Measurements from ENCODE around the gene GM2A. TPM values are rescaled to one million over a fixed set of nuclear protein-coding genes. Genes with fewer than 3 reads are reported as not detected.

Gene GM2A
- total RNA-seq, 3 donors from 2014 or later (not counting 1 experiment from before 2014, with no cell fraction given): 9.6 to 15.9 (median 15.6) TPM

DNA sequence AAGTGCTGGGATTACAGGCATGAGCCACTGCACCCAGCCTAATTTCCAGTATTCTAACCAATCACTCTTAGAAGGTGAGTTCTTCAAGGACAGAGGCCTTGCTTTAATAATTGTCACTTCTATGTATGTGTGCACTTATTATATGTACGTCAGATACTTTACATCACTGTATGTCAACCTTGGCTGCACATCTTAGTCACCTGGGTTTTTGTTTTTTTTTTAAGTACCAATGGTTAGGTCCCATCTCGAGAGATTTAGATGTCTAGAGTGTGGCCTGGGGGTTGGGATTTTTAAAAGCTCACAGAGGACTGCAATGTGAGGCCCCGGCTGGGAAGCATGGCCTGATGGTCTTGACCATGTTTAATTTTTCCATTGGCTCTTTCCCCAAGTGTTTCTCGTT is 9.9 kb upstream of the GM2A start:
- H3K27ac Mint-ChIP-seq: no peak overlapping the region
- no peak overlapping the region for H3K4me3 ChIP-seq (ENCODE audit: low read length)

DNA sequence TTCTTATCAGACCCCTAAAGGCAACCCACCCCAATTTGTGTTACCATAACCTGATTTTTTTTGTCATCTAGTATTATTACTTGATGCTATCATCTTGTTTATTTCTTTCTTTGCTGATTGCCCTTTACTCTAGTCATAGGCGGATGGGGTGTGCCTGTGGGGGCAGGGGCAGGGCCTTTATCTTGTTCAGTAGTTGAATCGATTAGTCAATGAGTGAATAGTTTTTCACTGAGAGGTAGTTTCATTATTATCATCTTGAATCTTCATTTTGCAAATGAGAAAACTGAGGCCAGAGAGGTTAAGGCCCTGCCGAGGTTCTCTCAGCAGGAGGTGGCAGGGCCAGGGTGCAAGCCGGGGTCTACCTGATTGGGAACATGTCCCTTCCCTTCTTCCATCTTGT is 9.4 kb upstream of the GM2A start:
- ATAC-seq (no peak), DNase-seq (no peak)
- Histone ChIP-seq H3K9me3 (ENCODE audit: control insufficient read depth, insufficient read depth, low read length) (no peaks in the 10 kb centered on the region), H3K4me3 (ENCODE audit: low read length) (no peak overlapping the region), H3K27ac (ENCODE audit: low read length) (no peak overlapping the region), H3K27me3 (ENCODE audit: control insufficient read depth, insufficient read depth, low read length) (no peaks in the 10 kb centered on the region), H3K36me3 (ENCODE audit: control insufficient read depth, insufficient read depth, low read length) (no peaks in the 10 kb centered on the region), H3K4me1 (ENCODE audit: control insufficient read depth, insufficient read depth, low read length) (peaks cover 9% of the 10 kb centered on the region)
- intact Hi-C loops (cut with micrococcal nuclease): no loop called here
- H3K4me1 Mint-ChIP-seq: peaks cover 13 to 14% of the 10 kb centered on the region in 2 donors
- peaks cover 0 to 3% of the 10 kb centered on the region in 2 donors for H3K27me3 Mint-ChIP-seq (ENCODE audit: low read depth in 2 of 2)
- no peak for TF ChIP-seq CTCF (IDR thresholded peaks at IDR 0.05)
- H3K9me3 Mint-ChIP-seq: no peaks in the 10 kb centered on the region
- H3K36me3 Mint-ChIP-seq: no peaks in the 10 kb centered on the region
- H3K4me3 Mint-ChIP-seq: no peak overlapping the region
- 77% methylated on average over 4 of the region's 4 CpGs for WGBS (ENCODE audit: insufficient coverage)
- no peak overlapping the region for H3K27ac Mint-ChIP-seq

More for the DNA sequence above, 9.9 kb upstream of the GM2A start:
- intact Hi-C loops (cut with micrococcal nuclease): no loop called here
- H3K9me3 Mint-ChIP-seq: no peaks in the 10 kb centered on the region
- Histone ChIP-seq H3K4me1 (ENCODE audit: control insufficient read depth, insufficient read depth, low read length) (peaks cover 9% of the 10 kb centered on the region), H3K27ac (ENCODE audit: low read length) (no peak overlapping the region), H3K9me3 (ENCODE audit: control insufficient read depth, insufficient read depth, low read length) (no peaks in the 10 kb centered on the region), H3K27me3 (ENCODE audit: control insufficient read depth, insufficient read depth, low read length) (no peaks in the 10 kb centered on the region), H3K36me3 (ENCODE audit: control insufficient read depth, insufficient read depth, low read length) (no peaks in the 10 kb centered on the region)
- DNase-seq: no peak
- no peaks in the 10 kb centered on the region for H3K36me3 Mint-ChIP-seq
- WGBS (ENCODE audit: insufficient coverage): 87% methylated on average over 4 of the region's 4 CpGs
- H3K27me3 Mint-ChIP-seq (ENCODE audit: low read depth in 2 of 2): no peaks in the 10 kb centered on the region
- no peak for TF ChIP-seq CTCF (IDR thresholded peaks at IDR 0.05)
- ATAC-seq: no peak
- H3K4me3 Mint-ChIP-seq: no peak overlapping the region
- H3K4me1 Mint-ChIP-seq: peaks cover 13 to 14% of the 10 kb centered on the region in 2 donors

DNA sequence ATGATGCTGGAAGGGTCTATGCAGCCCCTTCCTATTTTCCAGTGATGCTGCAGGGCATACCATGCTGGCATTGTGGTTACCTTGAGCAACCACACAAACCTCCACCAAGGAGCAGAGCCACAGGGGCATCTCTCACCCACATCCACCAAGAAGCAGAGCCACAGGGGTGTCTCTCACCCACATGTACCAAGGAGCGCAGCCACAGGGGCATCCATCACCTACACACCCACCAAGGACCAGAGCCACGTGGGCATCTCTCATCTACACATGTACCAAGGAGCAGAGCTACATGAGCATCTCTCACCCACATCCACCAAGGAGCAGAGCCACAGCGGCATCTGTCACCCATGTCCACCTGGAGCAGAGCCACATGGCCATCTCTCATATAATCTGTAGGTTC is 8.8 kb upstream of the GM2A start:
- no peak for TF ChIP-seq CTCF (IDR thresholded peaks at IDR 0.05)
- Histone ChIP-seq H3K36me3 (ENCODE audit: control insufficient read depth, insufficient read depth, low read length) (no peaks in the 10 kb centered on the region), H3K27me3 (ENCODE audit: control insufficient read depth, insufficient read depth, low read length) (no peaks in the 10 kb centered on the region), H3K4me3 (ENCODE audit: low read length) (no peak overlapping the region), H3K9me3 (ENCODE audit: control insufficient read depth, insufficient read depth, low read length) (no peaks in the 10 kb centered on the region), H3K4me1 (ENCODE audit: control insufficient read depth, insufficient read depth, low read length) (peaks cover 9% of the 10 kb centered on the region), H3K27ac (ENCODE audit: low read length) (no peak overlapping the region)
- intact Hi-C loops (cut with micrococcal nuclease): no loop called here
- Mint-ChIP-seq H3K4me3 (no peak overlapping the region), H3K4me1 (peaks cover 11% of the 10 kb centered on the region in 2 donors), H3K36me3 (no peaks in the 10 kb centered on the region), H3K27me3 (ENCODE audit: low read depth in 2 of 2) (peaks cover 0 to 7% of the 10 kb centered on the region in 2 donors), H3K27ac (no peak overlapping the region), H3K9me3 (no peaks in the 10 kb centered on the region)
- DNase-seq (no peak), ATAC-seq (peak in 1 of 3 donors; percentile 56)
- 46% methylated on average over 3 of the region's 3 CpGs for WGBS (ENCODE audit: insufficient coverage)

- Histone ChIP-seq H3K27me3 (ENCODE audit: control insufficient read depth, insufficient read depth, low read length) (no peaks in the 10 kb centered on the region), H3K4me1 (ENCODE audit: control insufficient read depth, insufficient read depth, low read length) (peaks cover 9% of the 10 kb centered on the region), H3K27ac (ENCODE audit: low read length) (no peak overlapping the region), H3K9me3 (ENCODE audit: control insufficient read depth, insufficient read depth, low read length) (no peaks in the 10 kb centered on the region), H3K36me3 (ENCODE audit: control insufficient read depth, insufficient read depth, low read length) (no peaks in the 10 kb centered on the region), H3K4me3 (ENCODE audit: low read length) (no peak overlapping the region)
- H3K9me3 Mint-ChIP-seq: no peaks in the 10 kb centered on the region
- intact Hi-C loops (cut with micrococcal nuclease): no loop called here
- peaks cover 5 to 7% of the 10 kb centered on the region in 2 donors for H3K27me3 Mint-ChIP-seq (ENCODE audit: low read depth in 2 of 2)
- peaks cover 9 to 15% of the 10 kb centered on the region in 2 donors for H3K4me1 Mint-ChIP-seq
- DNase-seq (no peak), ATAC-seq (no peak)
- no CpG with 5 or more reads among the region's 4 CpGs for WGBS (ENCODE audit: insufficient coverage)
- H3K27ac Mint-ChIP-seq: no peak overlapping the region
- no peak overlapping the region for H3K4me3 Mint-ChIP-seq
- no peaks in the 10 kb centered on the region for H3K36me3 Mint-ChIP-seq
- TF ChIP-seq CTCF (IDR thresholded peaks at IDR 0.05): no peak
Measured at GRCh38 chr5:151245680-151246219, 7.2 kb upstream of the GM2A start.
